Activated CD4-positive, alpha-beta T cell treated with anti-CD3 and anti-CD28 coated beads, Interleukin-2, amount 50 U/mL, for 1 hour (primary cell): ENCODE data around the gene PODXL.
A peak's percentile ranks its signal among the peaks of the same experiment; 100 is the strongest.
"Not testable (repeated sequence)": the region's sequence is repeated elsewhere in the genome, so short reads cannot be mapped to it uniquely, and the experiment has no call there.

Experiments used
- DNase-seq: peaks from one replicate; pipeline ENCODE4 v3.0.0-alpha.2; 2020

Gene PODXL

GRCh38 chr7:131508754-131509486, 47.5 kb downstream of the PODXL start:
- no peak for DNase-seq

GRCh38 chr7:131507592-131508331, 48.7 kb downstream of the PODXL start:
- DNase-seq, result peak; percentile 83

GRCh38 chr7:131506597-131506996, 49.8 kb downstream of the PODXL start:
- no peak for DNase-seq

GRCh38 chr7:131505636-131506557, 50.5 kb downstream of the PODXL start:
- no peak for DNase-seq

- not testable (repeated sequence) for DNase-seq
Observed at GRCh38 chr7:131505037-131505620, 51.3 kb downstream of the PODXL start.

- DNase-seq, result no peak
Observed at GRCh38 chr7:131504157-131504899, 52.1 kb downstream of the PODXL start.

- DNase-seq, result no peak
Observed at GRCh38 chr7:131503639-131504038, 52.8 kb downstream of the PODXL start.

GRCh38 chr7:131502810-131503508, 53.5 kb downstream of the PODXL start:
- no peak for DNase-seq

GRCh38 chr7:131501930-131502685, 54.3 kb downstream of the PODXL start:
- no peak for DNase-seq

GRCh38 chr7:131501422-131501821, 55.0 kb downstream of the PODXL start:
- DNase-seq, result peak; percentile 25

GRCh38 chr7:131500357-131500756, 56.1 kb downstream of the PODXL start:
- DNase-seq, result no peak

- DNase-seq, result no peak
Observed at GRCh38 chr7:131499801-131500200, 56.6 kb downstream of the PODXL start.

- no peak for DNase-seq
Observed at GRCh38 chr7:131498237-131498885, 58.1 kb downstream of the PODXL start.

GRCh38 chr7:131497454-131497853, 59.0 kb downstream of the PODXL start:
- DNase-seq, result no peak

- no peak for DNase-seq
Observed at GRCh38 chr7:131495669-131496498, 60.5 kb downstream of the PODXL start.

GRCh38 chr7:131494182-131494581, 62.2 kb downstream of the PODXL start:
- no peak for DNase-seq

GRCh38 chr7:131493581-131493980, 62.8 kb downstream of the PODXL start:
- no peak for DNase-seq

- DNase-seq, result no peak
Observed at GRCh38 chr7:131493081-131493480, 63.3 kb downstream of the PODXL start.

- DNase-seq, result no peak
Observed at GRCh38 chr7:131489881-131490280, 66.5 kb downstream of the PODXL start.
